Upper lobe of left lung (tissue), 4 donors: Measurements from ENCODE around the gene DAD1.

Experiments used
- EP300 ChIP-seq, 4 donors: sonication (generic); formaldehyde crosslinking; IDR thresholded peaks; one replicate each; pipeline ENCODE4 v1.5.1; 2017; ENCODE audit warnings: antibody characterized with exemption in 4 of 4, control low read depth in 2 of 4
- POLR2A ChIP-seq, 4 donors: fragments of 450-650 bp; IDR thresholded peaks; one replicate each; pipeline ENCODE4 v1.5.1; 2016 to 2017; ENCODE audit warnings: antibody characterized with exemption in 4 of 4, mild to moderate bottlenecking in 2 of 4
- POLR2AphosphoS5 ChIP-seq, 2 donors: sonication (generic); formaldehyde crosslinking; IDR thresholded peaks; one replicate each; pipeline ENCODE4 v1.5.1; 2017; ENCODE audit warnings: antibody characterized with exemption in 2 of 2
- TF ChIP-seq, protein P1 (sequence below), 6 experiments: fragments of 450-650 bp in 4 of 6; fragments of 200-600 bp in 2 of 6; sonication (generic) in 2 of 6; IDR thresholded peaks; one replicate each; pipeline ENCODE4 v1.5.1; 2016 to 2019; ENCODE audit warnings: antibody characterized with exemption in 6 of 6

DNA sequence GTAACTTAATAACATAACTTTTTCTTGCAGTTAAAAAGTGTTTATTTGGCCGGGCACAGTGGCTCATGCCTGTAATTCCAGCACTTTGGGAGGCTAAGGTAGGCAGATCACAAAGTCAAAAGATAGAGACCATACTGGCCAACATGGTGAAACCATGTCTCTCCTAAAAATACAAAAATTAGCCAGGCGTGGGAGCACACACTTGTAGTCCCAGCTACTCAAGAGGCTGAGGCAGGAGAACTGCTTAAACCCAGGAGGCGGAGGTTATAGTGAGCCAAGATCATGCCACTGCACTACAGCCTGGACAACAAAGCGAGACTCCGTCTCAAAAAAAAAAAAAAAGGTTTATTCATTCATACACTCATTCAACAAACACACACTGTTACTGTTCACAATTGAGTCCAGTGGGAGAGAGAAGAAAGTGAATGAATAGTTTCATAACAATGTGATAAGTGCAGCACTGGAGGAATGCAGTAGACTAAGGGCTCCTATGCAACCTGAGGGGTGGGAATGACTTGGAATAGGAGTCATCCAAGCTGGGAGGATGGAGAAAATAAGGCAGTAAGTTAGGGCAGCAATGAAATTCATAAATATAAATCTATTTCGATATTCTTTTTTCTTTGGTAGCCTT, 19.8 kb downstream of the DAD1 start:
- TF ChIP-seq POLR2A (IDR thresholded peaks at IDR 0.05) = no peak
- TF ChIP-seq, protein P1, sequence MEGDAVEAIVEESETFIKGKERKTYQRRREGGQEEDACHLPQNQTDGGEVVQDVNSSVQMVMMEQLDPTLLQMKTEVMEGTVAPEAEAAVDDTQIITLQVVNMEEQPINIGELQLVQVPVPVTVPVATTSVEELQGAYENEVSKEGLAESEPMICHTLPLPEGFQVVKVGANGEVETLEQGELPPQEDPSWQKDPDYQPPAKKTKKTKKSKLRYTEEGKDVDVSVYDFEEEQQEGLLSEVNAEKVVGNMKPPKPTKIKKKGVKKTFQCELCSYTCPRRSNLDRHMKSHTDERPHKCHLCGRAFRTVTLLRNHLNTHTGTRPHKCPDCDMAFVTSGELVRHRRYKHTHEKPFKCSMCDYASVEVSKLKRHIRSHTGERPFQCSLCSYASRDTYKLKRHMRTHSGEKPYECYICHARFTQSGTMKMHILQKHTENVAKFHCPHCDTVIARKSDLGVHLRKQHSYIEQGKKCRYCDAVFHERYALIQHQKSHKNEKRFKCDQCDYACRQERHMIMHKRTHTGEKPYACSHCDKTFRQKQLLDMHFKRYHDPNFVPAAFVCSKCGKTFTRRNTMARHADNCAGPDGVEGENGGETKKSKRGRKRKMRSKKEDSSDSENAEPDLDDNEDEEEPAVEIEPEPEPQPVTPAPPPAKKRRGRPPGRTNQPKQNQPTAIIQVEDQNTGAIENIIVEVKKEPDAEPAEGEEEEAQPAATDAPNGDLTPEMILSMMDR (IDR thresholded peaks at IDR 0.05) = no peak
- TF ChIP-seq POLR2AphosphoS5 (IDR thresholded peaks at IDR 0.05) = no peak
- no peak for TF ChIP-seq EP300 (IDR thresholded peaks at IDR 0.05)
